SK-N-SH treated with all-trans-retinoic acid at 6 μM for 48 hours (cell line): Measurements from ENCODE around the gene PTPRN2.

Experiments
- ATAC-seq: fragments of 200-7000 bp; cut with Tn5 transposase; 3 replicates; pipeline ENCODE4 v1.9.1; 2020; ENCODE audit warnings: mild to moderate bottlenecking, moderate library complexity
- ARNTL ChIP-seq: fragments of 450-650 bp; formaldehyde crosslinking; IDR thresholded peaks from 2 replicates; pipeline ENCODE4 v1.5.0; 2020; ENCODE audit warnings: low read depth, mild to moderate bottlenecking, moderate library complexity, borderline replicate concordance
- CSDC2 ChIP-seq: fragments of 250-450 bp; sonication (Bioruptor Pico); IDR thresholded peaks from 2 replicates; pipeline ENCODE4 v1.5.0; 2020; ENCODE audit warnings: mild to moderate bottlenecking, moderate library complexity
- CSRNP3 ChIP-seq: fragments of 250-450 bp; sonication (Bioruptor Pico); IDR thresholded peaks from 2 replicates; pipeline ENCODE4 v1.5.1; 2021; ENCODE audit warnings: mild to moderate bottlenecking, moderate library complexity
- GLIS3 ChIP-seq: fragments of 250-450 bp; sonication (Bioruptor Pico); IDR thresholded peaks from 2 replicates; pipeline ENCODE4 v1.5.0; 2020; ENCODE audit warnings: mild to moderate bottlenecking, moderate library complexity
- ISL1 ChIP-seq: fragments of 250-450 bp; sonication (Bioruptor Pico); IDR thresholded peaks from 2 replicates; pipeline ENCODE4 v2.1.2; 2022; ENCODE audit warnings: mild to moderate bottlenecking, moderate library complexity
- OSR1 ChIP-seq: fragments of 250-450 bp; sonication (Bioruptor Pico); IDR thresholded peaks from 2 replicates; pipeline ENCODE4 v1.8.0; 2022; ENCODE audit warnings: moderate library complexity, mild to moderate bottlenecking, inconsistent platforms
- PATZ1 ChIP-seq: fragments of 250-450 bp; sonication (Bioruptor Pico); IDR thresholded peaks from 2 replicates; pipeline ENCODE4 v1.8.0; 2020; ENCODE audit warnings: mild to moderate bottlenecking, moderate library complexity, borderline replicate concordance
- POU6F1 ChIP-seq: fragments of 250-450 bp; sonication (Bioruptor Pico); IDR thresholded peaks from 2 replicates; pipeline ENCODE4 v1.8.0; 2021; ENCODE audit warnings: low read depth, mild to moderate bottlenecking, moderate library complexity, borderline replicate concordance
- PPARA ChIP-seq: fragments of 250-450 bp; sonication (Bioruptor Pico); IDR thresholded peaks from 2 replicates; pipeline ENCODE4 v1.5.0; 2020; ENCODE audit warnings: mild to moderate bottlenecking, borderline replicate concordance
- RARB ChIP-seq: fragments of 250-450 bp; sonication (Bioruptor Pico); IDR thresholded peaks from 2 replicates; pipeline ENCODE4 v1.8.0; 2021; ENCODE audit warnings: mild to moderate bottlenecking, moderate library complexity
- SNAI2 ChIP-seq: fragments of 250-450 bp; sonication (Bioruptor Pico); IDR thresholded peaks from 2 replicates; pipeline ENCODE4 v1.5.0; 2020; ENCODE audit warnings: mild to moderate bottlenecking, moderate library complexity
- TCF4 ChIP-seq: fragments of 250-450 bp; sonication (Bioruptor Pico); IDR thresholded peaks from 2 replicates; pipeline ENCODE4 v1.8.0; 2021; ENCODE audit warnings: mild to moderate bottlenecking, moderate library complexity, borderline replicate concordance
- TOX ChIP-seq: fragments of 250-450 bp; sonication (Bioruptor Pico); IDR thresholded peaks from 2 replicates; pipeline ENCODE4 v1.8.0; 2021; ENCODE audit warnings: mild to moderate bottlenecking, moderate library complexity, borderline replicate concordance
- TSHZ2 ChIP-seq: fragments of 250-450 bp; sonication (Bioruptor Pico); IDR thresholded peaks from 2 replicates; pipeline ENCODE4 v1.5.0; 2020; ENCODE audit warnings: mild to moderate bottlenecking, moderate library complexity
- ZFP3 ChIP-seq: fragments of 250-450 bp; sonication (Bioruptor Pico); IDR thresholded peaks from 2 replicates; pipeline ENCODE4 v1.5.0; 2020; ENCODE audit warnings: mild to moderate bottlenecking, moderate library complexity
- ZFP30 ChIP-seq: fragments of 450-650 bp; formaldehyde crosslinking; IDR thresholded peaks from 2 replicates; pipeline ENCODE4 v1.5.0; 2022; ENCODE audit warnings: mild to moderate bottlenecking, moderate library complexity
- ZNF565 ChIP-seq: fragments of 450-650 bp; formaldehyde crosslinking; conservative IDR thresholded peaks from 2 replicates; pipeline ENCODE4 v1.5.0; 2020; ENCODE audit warnings: low read depth, mild to moderate bottlenecking, moderate library complexity
- ZNF8 ChIP-seq: fragments of 450-650 bp; formaldehyde crosslinking; IDR thresholded peaks from 2 replicates; pipeline ENCODE4 v1.5.0; 2020; ENCODE audit warnings: mild to moderate bottlenecking, moderate library complexity

Gene PTPRN2

GRCh38 chr7:157567666-157568065 is 1020.0 kb downstream of the PTPRN2 start:
- TF ChIP-seq OSR1 (CRISPR knock-in tag) (no peak), ZNF565 (CRISPR knock-in tag) (no peak), SNAI2 (CRISPR knock-in tag) (no peak), ZFP3 (CRISPR knock-in tag) (no peak), TCF4 (CRISPR knock-in tag) (no peak), ARNTL (no peak), POU6F1 (CRISPR knock-in tag) (no peak)
- no peak for ATAC-seq

- ATAC-seq, result no peak
- TF ChIP-seq TSHZ2 (no peak), ISL1 (CRISPR knock-in tag) (no peak), ZNF565 (CRISPR knock-in tag) (no peak), CSDC2 (CRISPR knock-in tag) (no peak), RARB (CRISPR knock-in tag) (no peak), ZNF8 (no peak), CSRNP3 (no peak)
These were observed 1021.0 kb downstream of the PTPRN2 start for GRCh38 chr7:157566631-157567006.

GRCh38 chr7:157565981-157566630 is 1021.5 kb downstream of the PTPRN2 start:
- TF ChIP-seq ZNF565 (CRISPR knock-in tag), result no peak
- TF ChIP-seq ARNTL, result no peak
- no peak for TF ChIP-seq GLIS3 (CRISPR knock-in tag)
- no peak for TF ChIP-seq PATZ1 (CRISPR knock-in tag)
- TF ChIP-seq PPARA (CRISPR knock-in tag), result no peak
- no peak for TF ChIP-seq ZNF8
- no peak for TF ChIP-seq TCF4 (CRISPR knock-in tag)
- no peak for TF ChIP-seq TOX (CRISPR knock-in tag)
- TF ChIP-seq CSDC2 (CRISPR knock-in tag), result no peak
- no peak for TF ChIP-seq POU6F1 (CRISPR knock-in tag)
- no peak for TF ChIP-seq OSR1 (CRISPR knock-in tag)
- TF ChIP-seq ZFP30 (CRISPR knock-in tag), result no peak
- TF ChIP-seq TSHZ2, result no peak
- no peak for ATAC-seq
